Omental fat pad (tissue), 4 donors: ENCODE data around the gene RFC5. TPM values are rescaled to one million over a fixed set of nuclear protein-coding genes. Genes with fewer than 3 reads are reported as not detected.
"Not testable (repeated sequence)": the region's sequence is repeated elsewhere in the genome, so short reads cannot be mapped to it uniquely, and the experiment has no call there.

ENCODE experiments used
- ATAC-seq: fragments of 150-250 bp; one replicate; pipeline ENCODE4 v1.9.1; 2016; ENCODE audit warnings: mild to moderate bottlenecking, moderate library complexity; ENCODE audit not compliant: low FRiP score
- DNase-seq: peaks from one replicate; pipeline ENCODE4 v3.0.0-alpha.2; 2019; ENCODE audit warnings: low spot score
- total RNA-seq, 4 donors: library from RNA; depleted of rRNA; stranded (reverse); fragments of >200 nt; gene quantifications; one replicate each; pipeline ENCODE4 v1.1.0, GENCODE V29; 2016
- TF ChIP-seq, protein P1 (sequence below), 3 donors: fragments of 450-650 bp; IDR thresholded peaks; one replicate each; pipeline ENCODE4 v1.5.1; 2016 to 2017; ENCODE audit warnings: antibody characterized with exemption in 3 of 3, mild to moderate bottlenecking in 3 of 3, moderate library complexity in 2 of 3

Gene RFC5
- total RNA-seq, 4 donors from 2014 or later = 4.7 to 14.8 (median 6.4) TPM

DNA sequence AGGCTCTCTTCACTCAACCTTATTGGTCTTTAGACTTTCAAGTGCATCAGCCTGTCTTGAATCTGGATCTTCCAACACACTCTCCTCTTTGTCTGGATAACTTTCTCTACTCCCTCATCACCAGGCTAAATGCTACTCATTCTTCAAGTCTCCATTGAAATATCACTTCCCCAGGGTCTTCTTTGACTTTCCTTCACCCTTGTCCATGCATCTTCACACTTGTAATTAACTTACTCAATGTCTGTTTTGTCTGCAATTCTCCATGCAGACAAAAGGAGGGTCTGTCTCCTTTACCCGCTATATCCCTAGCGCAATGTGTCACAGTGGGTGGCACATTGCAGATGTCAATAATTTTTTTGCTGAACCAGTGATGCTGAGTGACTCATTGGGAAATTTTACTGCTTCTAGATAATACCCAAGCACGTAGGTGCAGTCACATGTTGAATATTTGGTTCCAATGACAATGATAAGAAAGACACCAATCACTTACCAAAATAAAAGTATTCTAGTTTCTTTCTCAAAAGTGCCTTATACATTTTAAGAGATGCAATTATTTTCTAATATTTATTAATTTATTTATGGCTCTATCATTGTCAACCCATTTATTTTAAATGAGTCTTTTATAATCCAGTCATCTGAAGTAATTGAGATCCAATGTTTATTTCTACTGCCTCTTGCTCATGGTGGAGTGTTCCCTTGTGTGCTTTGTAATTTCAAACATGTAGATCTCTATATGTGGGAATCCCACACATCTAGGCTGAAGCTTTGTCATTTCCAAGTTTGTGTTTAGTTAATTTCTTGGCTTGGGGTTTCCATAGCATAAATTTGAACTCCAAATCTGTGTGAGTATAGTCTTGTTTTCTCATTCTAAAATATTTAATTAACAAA lies 21.7 kb upstream of the RFC5 start:
- ATAC-seq (no peak), DNase-seq (no peak)
- TF ChIP-seq, protein P1, sequence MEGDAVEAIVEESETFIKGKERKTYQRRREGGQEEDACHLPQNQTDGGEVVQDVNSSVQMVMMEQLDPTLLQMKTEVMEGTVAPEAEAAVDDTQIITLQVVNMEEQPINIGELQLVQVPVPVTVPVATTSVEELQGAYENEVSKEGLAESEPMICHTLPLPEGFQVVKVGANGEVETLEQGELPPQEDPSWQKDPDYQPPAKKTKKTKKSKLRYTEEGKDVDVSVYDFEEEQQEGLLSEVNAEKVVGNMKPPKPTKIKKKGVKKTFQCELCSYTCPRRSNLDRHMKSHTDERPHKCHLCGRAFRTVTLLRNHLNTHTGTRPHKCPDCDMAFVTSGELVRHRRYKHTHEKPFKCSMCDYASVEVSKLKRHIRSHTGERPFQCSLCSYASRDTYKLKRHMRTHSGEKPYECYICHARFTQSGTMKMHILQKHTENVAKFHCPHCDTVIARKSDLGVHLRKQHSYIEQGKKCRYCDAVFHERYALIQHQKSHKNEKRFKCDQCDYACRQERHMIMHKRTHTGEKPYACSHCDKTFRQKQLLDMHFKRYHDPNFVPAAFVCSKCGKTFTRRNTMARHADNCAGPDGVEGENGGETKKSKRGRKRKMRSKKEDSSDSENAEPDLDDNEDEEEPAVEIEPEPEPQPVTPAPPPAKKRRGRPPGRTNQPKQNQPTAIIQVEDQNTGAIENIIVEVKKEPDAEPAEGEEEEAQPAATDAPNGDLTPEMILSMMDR (IDR thresholded peaks at IDR 0.05) = no peak

DNA sequence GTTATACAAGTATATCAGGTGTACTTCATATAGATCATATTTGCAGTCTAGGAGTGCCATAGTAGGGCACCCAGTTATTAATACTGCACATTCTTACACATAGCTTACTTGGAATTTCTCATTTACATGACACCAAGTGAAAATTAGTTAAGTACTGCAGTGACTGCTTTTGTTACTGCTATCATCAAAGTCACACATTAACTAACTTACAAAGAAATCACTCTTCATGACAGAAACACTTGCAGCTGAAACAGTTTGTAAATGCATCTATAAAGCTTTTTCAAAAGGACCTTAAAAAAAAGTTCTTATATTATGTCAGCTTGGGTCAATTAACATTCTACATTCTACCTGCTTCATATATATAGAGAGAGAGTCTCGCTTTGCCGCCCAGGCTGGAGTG lies 17.8 kb upstream of the RFC5 start:
- no peak for ATAC-seq
- TF ChIP-seq, protein P1 (IDR thresholded peaks at IDR 0.05) = no peak
- DNase-seq = no peak

- DNase-seq, ATAC-seq: not testable (repeated sequence)
These were observed 16.7 kb upstream of the RFC5 start for GRCh38 chr12:117999806-118000205.

DNA sequence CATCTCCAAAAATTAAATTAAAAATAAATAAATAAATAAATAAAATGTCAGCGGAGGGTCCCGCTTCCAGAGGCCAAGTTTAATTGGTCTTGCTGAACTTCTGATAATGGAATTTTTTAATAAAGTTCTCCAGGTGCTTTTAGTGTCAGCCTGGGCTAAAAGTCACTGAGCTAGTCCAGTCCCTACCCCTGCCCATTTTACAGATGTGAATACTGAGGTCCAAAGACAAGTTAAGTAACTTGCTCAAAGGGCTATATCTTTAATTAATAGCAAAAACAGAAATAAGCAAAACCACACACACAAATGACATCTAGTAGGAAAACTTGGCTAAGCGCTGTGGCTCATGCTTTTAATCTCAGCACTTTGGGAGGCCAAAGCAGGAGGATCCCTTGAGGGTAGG lies 5.6 kb upstream of the RFC5 start:
- DNase-seq (no peak), ATAC-seq (no peak)
- TF ChIP-seq, protein P1 (IDR thresholded peaks at IDR 0.05) = no peak

- TF ChIP-seq, protein P1 (IDR thresholded peaks at IDR 0.05) = no peak
- DNase-seq (no peak), ATAC-seq (no peak)
These were observed 5.1 kb upstream of the RFC5 start for GRCh38 chr12:118011377-118011776.

GRCh38 chr12:118011961-118012360 lies 4.5 kb upstream of the RFC5 start:
- ATAC-seq = no peak
- no peak for DNase-seq
- TF ChIP-seq, protein P1 (IDR thresholded peaks at IDR 0.05) = no peak

DNA sequence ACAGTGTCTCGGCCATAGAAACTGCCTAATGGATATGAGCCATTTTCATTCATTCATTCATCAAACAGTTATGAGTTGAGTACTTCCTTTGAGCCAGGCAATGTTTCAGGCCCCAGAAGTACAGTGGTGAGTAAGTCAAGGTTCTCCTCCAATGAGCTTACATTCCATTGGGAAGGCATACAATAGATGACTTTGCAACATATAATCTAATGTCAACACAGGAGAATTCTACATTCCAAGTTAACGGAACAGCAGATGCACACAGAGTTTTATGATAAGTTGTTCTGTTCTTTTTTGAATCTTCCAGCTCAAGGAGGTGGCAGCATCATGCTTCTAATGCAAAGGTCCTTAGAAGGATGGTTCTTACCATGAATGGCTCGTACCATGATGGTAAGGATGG lies 3.2 kb upstream of the RFC5 start:
- DNase-seq = no peak
- no peak for ATAC-seq
- TF ChIP-seq, protein P1 (IDR thresholded peaks at IDR 0.05) = no peak
